Measurements from ENCODE around the gene TSPAN19. TPM values are rescaled to one million over a fixed set of nuclear protein-coding genes. Genes with fewer than 3 reads are reported as not detected.

TSPAN19 gene
- total RNA-seq, 4 donors from 2014 or later = 0.17 to 0.49 TPM; not detected in 2

GRCh38 chr12:85002778-85003296 lies 33.2 kb downstream of the TSPAN19 start:
- no peak for TF ChIP-seq CTCF (IDR thresholded peaks at IDR 0.05; ENCODE audit: low read depth)

- TF ChIP-seq CTCF (IDR thresholded peaks at IDR 0.05; ENCODE audit: low read depth) = no peak
These were observed 35.3 kb downstream of the TSPAN19 start for GRCh38 chr12:85000729-85001128.

GRCh38 chr12:84998341-84998740 lies 37.7 kb downstream of the TSPAN19 start:
- no peak for TF ChIP-seq CTCF (IDR thresholded peaks at IDR 0.05; ENCODE audit: low read depth)

GRCh38 chr12:84996759-84997158 lies 39.3 kb downstream of the TSPAN19 start:
- TF ChIP-seq CTCF (IDR thresholded peaks at IDR 0.05; ENCODE audit: low read depth) = no peak

GRCh38 chr12:84995641-84996040 lies 40.4 kb downstream of the TSPAN19 start:
- no peak for TF ChIP-seq CTCF (IDR thresholded peaks at IDR 0.05; ENCODE audit: low read depth)

- TF ChIP-seq CTCF (IDR thresholded peaks at IDR 0.05; ENCODE audit: low read depth) = no peak
These were observed 41.7 kb downstream of the TSPAN19 start for GRCh38 chr12:84994426-84994825.

GRCh38 chr12:84986586-84986985 lies 49.5 kb downstream of the TSPAN19 start:
- no peak for TF ChIP-seq CTCF (IDR thresholded peaks at IDR 0.05; ENCODE audit: low read depth)
